Measurements from ENCODE around the gene PSTPIP1.

The PSTPIP1 gene

DNA sequence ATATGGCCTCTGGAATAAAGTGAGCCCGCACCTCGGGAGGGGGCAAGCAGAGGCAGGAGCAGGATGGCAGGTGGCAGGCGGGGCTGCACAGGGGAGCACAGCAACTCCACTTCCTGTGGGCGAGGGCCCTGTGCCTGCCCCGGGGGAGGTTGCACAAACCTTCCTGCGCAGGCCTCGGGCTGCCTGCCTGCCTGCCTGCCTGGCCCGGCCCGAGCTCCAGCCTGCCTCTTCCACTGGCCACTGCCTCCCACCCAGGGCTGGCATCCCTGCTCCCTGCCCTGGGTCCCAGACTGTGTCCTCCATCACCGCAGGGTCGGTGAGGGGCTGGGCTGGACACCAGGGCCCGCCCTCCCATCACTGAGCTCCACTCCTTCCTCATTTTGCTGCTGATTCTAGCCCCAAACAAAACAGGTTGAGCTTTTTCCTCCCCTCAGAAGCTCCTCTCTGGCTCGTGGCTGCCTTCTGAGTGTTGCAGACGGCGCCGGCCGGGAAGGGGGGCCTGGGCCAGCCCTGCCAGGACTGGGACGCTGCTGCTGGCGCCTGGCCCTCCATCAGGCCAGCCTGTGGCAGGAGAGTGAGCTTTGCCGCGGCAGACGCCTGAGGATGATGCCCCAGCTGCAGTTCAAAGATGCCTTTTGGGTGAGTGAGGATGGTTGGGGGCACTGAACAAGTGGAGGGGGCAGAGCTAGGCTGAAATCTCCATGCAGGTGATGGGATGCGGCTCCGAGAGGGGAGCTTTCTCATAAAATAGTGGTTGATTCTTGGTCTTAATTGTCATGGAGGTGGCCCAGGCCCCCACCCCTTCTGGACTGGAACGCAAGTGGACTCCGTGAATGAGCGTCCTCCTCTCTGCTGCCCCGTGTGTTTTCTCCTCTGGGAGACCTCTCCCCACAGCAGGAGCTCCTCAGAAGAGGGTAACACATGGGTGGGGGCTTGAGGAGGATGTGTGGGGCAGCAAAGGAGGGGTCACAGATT is at the start of gene PSTPIP1:
Gene PSTPIP1 (plus strand): TSS at position 156 of the 975 bp plus-strand sequence. CDS start 448 bp downstream, at position 604.
- H3K79me2 ChIP-seq (ENCODE audit: low read length) = peaks cover 18% of the 10 kb centered on the region
- peak within 1 kb of the TSS; percentile 77 for H3K4me3 ChIP-seq (ENCODE audit: low read length)
- peak within 1 kb of the TSS; percentile 49; the same call in 1 of the 2 replicates for H2AFZ ChIP-seq (ENCODE audit: low read depth, low read length)
- TF ChIP-seq EZH2phosphoT487 (IDR thresholded peaks at IDR 0.05; ENCODE audit: low read depth) (no peak), CTCF (IDR thresholded peaks at IDR 0.05; ENCODE audit: low read depth, low read length) (no peak)
- H3K36me3 ChIP-seq (replicated peaks; ENCODE audit: low read depth, low read length) = no peaks in the 10 kb centered on the region
- H3K9ac ChIP-seq (ENCODE audit: low read length) = peak within 1 kb of the TSS; percentile 77
- peaks cover 67% of the 10 kb centered on the region for H3K4me1 ChIP-seq (ENCODE audit: low read length)
- no peaks in the 10 kb centered on the region for H4K20me1 ChIP-seq (ENCODE audit: insufficient read depth, low read length)
- peak within 1 kb of the TSS; percentile 84 for H3K27ac ChIP-seq (ENCODE audit: low read length)
- no peaks in the 10 kb centered on the region for H3K27me3 ChIP-seq (ENCODE audit: low read depth, low read length)
- no peaks in the 10 kb centered on the region for H3K9me3 ChIP-seq (ENCODE audit: insufficient read depth, low read length)
- H3K4me2 ChIP-seq (ENCODE audit: low read length) = peak within 1 kb of the TSS; percentile 88

DNA sequence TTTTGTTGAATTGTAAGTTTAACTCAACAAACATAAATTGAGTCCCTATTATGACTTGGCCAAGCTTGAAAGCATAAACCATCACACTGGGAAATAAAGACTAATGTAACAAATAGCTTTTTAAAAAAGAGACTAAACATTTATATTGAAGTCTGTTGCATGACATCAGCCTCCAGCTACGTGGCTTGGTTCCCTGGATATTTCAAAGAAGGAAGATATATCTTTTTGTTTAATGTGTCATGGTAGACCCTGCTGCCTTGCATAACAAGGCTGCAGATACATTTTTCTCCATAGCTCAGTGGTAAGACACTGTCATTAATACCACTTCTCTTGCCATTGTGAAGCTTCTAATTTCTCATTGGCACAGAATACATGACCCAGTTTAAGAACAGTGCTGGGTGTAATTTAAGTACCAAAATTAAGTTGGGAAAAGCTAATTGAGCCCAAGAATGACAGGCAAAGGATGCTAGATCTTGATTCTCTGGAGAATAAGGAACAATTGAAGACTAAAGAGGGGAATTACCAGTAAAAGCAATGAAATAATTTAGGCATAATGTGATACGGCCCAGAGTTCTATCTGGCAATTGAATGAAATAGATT is 49.3 kb upstream of the PSTPIP1 start:
- H3K36me3 ChIP-seq (replicated peaks; ENCODE audit: low read depth, low read length) = peaks cover 52% of the 10 kb centered on the region
- H3K4me2 ChIP-seq (ENCODE audit: low read length) = no peak overlapping the region
- H3K9ac ChIP-seq (ENCODE audit: low read length) = no peak overlapping the region
- H4K20me1 ChIP-seq (ENCODE audit: insufficient read depth, low read length) = no peaks in the 10 kb centered on the region
- no peaks in the 10 kb centered on the region for H3K9me3 ChIP-seq (ENCODE audit: insufficient read depth, low read length)
- no peak for TF ChIP-seq CTCF (IDR thresholded peaks at IDR 0.05; ENCODE audit: low read depth, low read length)
- no peak for TF ChIP-seq EZH2phosphoT487 (IDR thresholded peaks at IDR 0.05; ENCODE audit: low read depth)
- no peaks in the 10 kb centered on the region for H3K79me2 ChIP-seq (ENCODE audit: low read length)
- no peak overlapping the region for H2AFZ ChIP-seq (ENCODE audit: low read depth, low read length)
- no peak overlapping the region for H3K27ac ChIP-seq (ENCODE audit: low read length)
- no peaks in the 10 kb centered on the region for H3K27me3 ChIP-seq (ENCODE audit: low read depth, low read length)
- H3K4me3 ChIP-seq (ENCODE audit: low read length) = no peak overlapping the region
- H3K4me1 ChIP-seq (ENCODE audit: low read length) = peaks cover 6% of the 10 kb centered on the region

- Histone ChIP-seq H3K4me3 (ENCODE audit: low read length) (no peak overlapping the region), H3K27me3 (ENCODE audit: low read depth, low read length) (no peaks in the 10 kb centered on the region), H3K9me3 (ENCODE audit: insufficient read depth, low read length) (no peaks in the 10 kb centered on the region), H2AFZ (ENCODE audit: low read depth, low read length) (no peak overlapping the region), H3K4me2 (ENCODE audit: low read length) (no peak overlapping the region), H3K36me3 (replicated peaks; ENCODE audit: low read depth, low read length) (peaks cover 59% of the 10 kb centered on the region), H3K4me1 (ENCODE audit: low read length) (peaks cover 6% of the 10 kb centered on the region), H3K27ac (ENCODE audit: low read length) (no peak overlapping the region), H3K9ac (ENCODE audit: low read length) (no peak overlapping the region), H4K20me1 (ENCODE audit: insufficient read depth, low read length) (no peaks in the 10 kb centered on the region), H3K79me2 (ENCODE audit: low read length) (no peaks in the 10 kb centered on the region)
- no peak for TF ChIP-seq EZH2phosphoT487 (IDR thresholded peaks at IDR 0.05; ENCODE audit: low read depth)
- no peak for TF ChIP-seq CTCF (IDR thresholded peaks at IDR 0.05; ENCODE audit: low read depth, low read length)
Measured at GRCh38 chr15:76947454-76947853, 47.5 kb upstream of the PSTPIP1 start.

DNA sequence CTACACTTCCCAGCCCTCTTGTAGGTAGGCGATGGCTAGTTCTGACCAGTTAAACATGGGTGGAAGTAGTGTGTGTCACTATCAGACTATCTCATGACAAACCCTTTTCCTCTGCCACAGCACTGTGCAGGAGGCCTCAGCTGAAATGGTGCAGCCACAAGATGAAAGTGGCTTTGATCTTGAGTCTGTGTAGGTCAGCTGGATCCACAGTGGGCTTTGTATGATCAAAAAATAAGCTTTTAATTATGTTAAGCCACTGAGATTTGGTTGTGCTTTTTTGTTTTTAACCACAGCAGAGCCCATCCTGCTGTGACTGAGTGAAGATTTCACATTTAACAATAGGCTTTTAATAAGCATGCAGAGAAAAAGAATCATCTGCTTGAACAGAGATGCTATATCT is 43.7 kb upstream of the PSTPIP1 start:
- Histone ChIP-seq H3K4me2 (ENCODE audit: low read length) (no peak overlapping the region), H2AFZ (ENCODE audit: low read depth, low read length) (no peak overlapping the region), H3K27ac (ENCODE audit: low read length) (no peak overlapping the region), H4K20me1 (ENCODE audit: insufficient read depth, low read length) (no peaks in the 10 kb centered on the region), H3K4me1 (ENCODE audit: low read length) (no peaks in the 10 kb centered on the region), H3K9ac (ENCODE audit: low read length) (no peak overlapping the region), H3K79me2 (ENCODE audit: low read length) (no peaks in the 10 kb centered on the region), H3K27me3 (ENCODE audit: low read depth, low read length) (no peaks in the 10 kb centered on the region), H3K4me3 (ENCODE audit: low read length) (no peak overlapping the region), H3K9me3 (ENCODE audit: insufficient read depth, low read length) (no peaks in the 10 kb centered on the region), H3K36me3 (replicated peaks; ENCODE audit: low read depth, low read length) (peaks cover 34% of the 10 kb centered on the region)
- TF ChIP-seq CTCF (IDR thresholded peaks at IDR 0.05; ENCODE audit: low read depth, low read length) (no peak), EZH2phosphoT487 (IDR thresholded peaks at IDR 0.05; ENCODE audit: low read depth) (no peak)
